IMR-90 (cell line): ENCODE results near the gene SIX2. TPM values are rescaled to one million over a fixed set of nuclear protein-coding genes. Genes with fewer than 3 reads are reported as not detected.

Experiments used
- ATAC-seq: fragments of 200-7000 bp; cut with Tn5 transposase; 2 replicates; pipeline ENCODE4 v1.9.1; 2020; ENCODE audit warnings: low read depth, mild to moderate bottlenecking, moderate library complexity
- BruUV-seq: library from RNA; stranded (reverse); fragments of 400-500 nt; replicated peaks from 2 replicates; lab custom pipeline; 2021; lab: Mats Ljungman, UMichigan
- CTCF ChIA-PET: fragments of 300-600 bp; formaldehyde crosslinking; extraction: SDS; loops from one replicate; lab custom pipeline; 2021; ENCODE audit warnings: antibody characterized with exemption; lab: Yijun Ruan, JAX
- POLR2A ChIA-PET: fragments of 300-600 bp; sonication (Branson Sonifier 250); formaldehyde crosslinking; loops from one replicate; lab custom pipeline; 2022; ENCODE audit warnings: antibody characterized with exemption; ENCODE audit not compliant: unreplicated experiment; lab: Charles Lee
- DNase-seq: peaks from one replicate; pipeline ENCODE4 v3.0.0; 2013
- H2AFZ ChIP-seq: replicated peaks from 2 replicates; pipeline ENCODE3; 2013; ENCODE audit warnings: low read length, mild to moderate bottlenecking; ENCODE audit not compliant: poor library complexity
- H2AK5ac ChIP-seq: 2 replicates; pipeline ENCODE4 v1.6.1; 2013; ENCODE audit warnings: low read depth, low read length, inconsistent platforms
- H2AK9ac ChIP-seq: replicated peaks from 2 replicates; pipeline ENCODE3; 2013; ENCODE audit warnings: mild to moderate bottlenecking, low read depth, low read length, moderate library complexity; ENCODE audit not compliant: poor library complexity
- H2BK120ac ChIP-seq: 2 replicates; pipeline ENCODE4 v1.6.1; 2013; ENCODE audit warnings: low read depth, low read length, inconsistent platforms
- H2BK15ac ChIP-seq: 3 replicates; pipeline ENCODE4 v1.6.1; 2013; ENCODE audit warnings: low read depth, low read length, inconsistent platforms
- H2BK20ac ChIP-seq: 2 replicates; pipeline ENCODE4 v1.6.1; 2013; ENCODE audit warnings: low read depth, mild to moderate bottlenecking, inconsistent platforms, low read length, moderate library complexity
- H2BK5ac ChIP-seq: 2 replicates; pipeline ENCODE4 v1.6.1; 2013; ENCODE audit warnings: mild to moderate bottlenecking, low read depth, low read length, inconsistent platforms; ENCODE audit not compliant: poor library complexity, severe bottlenecking
- H3K14ac ChIP-seq: replicated peaks from 2 replicates; pipeline ENCODE4 v1.6.1; 2013; ENCODE audit warnings: low read depth, low read length, inconsistent platforms
- H3K18ac ChIP-seq: 2 replicates; pipeline ENCODE4 v1.6.1; 2013; ENCODE audit warnings: low read depth, low read length, control low read depth
- H3K23ac ChIP-seq: 2 replicates; pipeline ENCODE4 v1.6.1; 2013; ENCODE audit warnings: low read depth, low read length, inconsistent platforms
- H3K27ac ChIP-seq: 2 replicates; pipeline ENCODE4 v1.5.1; 2013; ENCODE audit warnings: mild to moderate bottlenecking, control low read depth, low read length; ENCODE audit not compliant: insufficient read depth
- H3K27me3 ChIP-seq: 2 replicates; pipeline ENCODE4 v1.6.1; 2013; ENCODE audit warnings: low read length; ENCODE audit not compliant: control insufficient read depth, insufficient read depth
- H3K36me3 ChIP-seq: 2 replicates; pipeline ENCODE4 v1.6.1; 2013; ENCODE audit warnings: low read length, mixed read lengths; ENCODE audit not compliant: control insufficient read depth, insufficient read depth
- H3K4ac ChIP-seq: 2 replicates; pipeline ENCODE4 v1.6.1; 2013; ENCODE audit warnings: low read depth, low read length, inconsistent platforms
- H3K4me1 ChIP-seq: 2 replicates; pipeline ENCODE4 v1.6.1; 2013; ENCODE audit warnings: low read length, mixed read lengths; ENCODE audit not compliant: control insufficient read depth, insufficient read depth
- H3K4me2 ChIP-seq: 2 replicates; pipeline ENCODE4 v1.6.1; 2013; ENCODE audit warnings: low read depth, mild to moderate bottlenecking, control low read depth, low read length, moderate library complexity
- H3K4me3 ChIP-seq: 2 replicates; pipeline ENCODE4 v1.5.1; 2013; ENCODE audit warnings: low read depth, mild to moderate bottlenecking, control low read depth, low read length, moderate library complexity; ENCODE audit not compliant: insufficient read depth
- H3K56ac ChIP-seq: 2 replicates; pipeline ENCODE4 v1.6.1; 2013; ENCODE audit warnings: low read length, inconsistent platforms; ENCODE audit not compliant: insufficient read depth; ENCODE audit errors: extremely low read depth
- H3K79me1 ChIP-seq, 2 experiments: 2 replicates each; pipeline ENCODE4 v1.6.1; 2013; ENCODE audit warnings: low read length in 2 of 2, inconsistent platforms in 1 of 2, low read depth in 1 of 2
- H3K9ac ChIP-seq: 2 replicates; pipeline ENCODE4 v1.6.1; 2013; ENCODE audit warnings: low read depth, low read length, control low read depth
- H3K9me1 ChIP-seq: 2 replicates; pipeline ENCODE4 v1.6.1; 2013; ENCODE audit warnings: low read length, inconsistent platforms; ENCODE audit not compliant: insufficient read depth
- H3K9me3 ChIP-seq: 2 replicates; pipeline ENCODE4 v1.6.1; 2013; ENCODE audit warnings: low read length; ENCODE audit not compliant: control insufficient read depth, insufficient read depth
- H4K20me1 ChIP-seq: 2 replicates; pipeline ENCODE4 v1.6.1; 2013; ENCODE audit warnings: low read length, inconsistent platforms; ENCODE audit not compliant: insufficient read depth
- H4K5ac ChIP-seq: 2 replicates; pipeline ENCODE4 v1.6.1; 2013; ENCODE audit warnings: mild to moderate bottlenecking, low read depth, low read length, control low read depth
- H4K8ac ChIP-seq, 2 experiments: 2 replicates each; pipeline ENCODE4 v1.6.1; 2013; ENCODE audit warnings: low read depth in 2 of 2, low read length in 2 of 2, control low read depth in 1 of 2, inconsistent platforms in 1 of 2
- H4K91ac ChIP-seq: 2 replicates; pipeline ENCODE4 v1.6.1; 2013; ENCODE audit warnings: low read depth, low read length, inconsistent platforms; ENCODE audit not compliant: insufficient read depth
- BHLHE40 ChIP-seq: fragments of 150-350 bp; IDR thresholded peaks from 2 replicates; pipeline ENCODE4 v1.6.1; 2016; ENCODE audit warnings: mild to moderate bottlenecking, low read depth, low read length
- CEBPB ChIP-seq: IDR thresholded peaks from 2 replicates; pipeline ENCODE4 v1.6.1; 2012; ENCODE audit warnings: low read depth, low read length, improper control_type of control experiment
- CHD1 ChIP-seq: IDR thresholded peaks from 2 replicates; pipeline ENCODE4 v1.6.1; 2012; ENCODE audit warnings: low read depth, low read length, improper control_type of control experiment
- FOS ChIP-seq: fragments of 150-350 bp; IDR thresholded peaks from 2 replicates; pipeline ENCODE4 v1.6.1; 2016; ENCODE audit warnings: low read depth, low read length
- MXI1 ChIP-seq: IDR thresholded peaks from 2 replicates; pipeline ENCODE4 v1.6.1; 2012; ENCODE audit warnings: low read depth, mild to moderate bottlenecking, low read length, moderate library complexity, borderline replicate concordance
- POLR2A ChIP-seq: IDR thresholded peaks from 2 replicates; pipeline ENCODE4 v1.6.1; 2012; ENCODE audit warnings: mild to moderate bottlenecking, low read depth, low read length
- RAD21 ChIP-seq: IDR thresholded peaks from 2 replicates; pipeline ENCODE4 v1.6.1; 2012; ENCODE audit warnings: low read length, improper control_type of control experiment
- RCOR1 ChIP-seq: IDR thresholded peaks from 2 replicates; pipeline ENCODE4 v1.6.1; 2012; ENCODE audit warnings: mild to moderate bottlenecking, low read length, improper control_type of control experiment; ENCODE audit not compliant: insufficient replicate concordance
- USF2 ChIP-seq: fragments of 150-350 bp; IDR thresholded peaks from 2 replicates; pipeline ENCODE4 v1.6.1; 2017; ENCODE audit warnings: mild to moderate bottlenecking, antibody characterized with exemption, low read length, low read depth
- WGBS, 2 experiments: methylation state at CpG; one replicate each; pipeline versions ENCODE4 v1.1.5 to v1.1.7; 2013; ENCODE audit warnings: missing lambda C conversion rate in 2 of 2; ENCODE audit not compliant: insufficient read length in 1 of 2; ENCODE audit errors: extremely low coverage in 2 of 2; 5-methylcytosine and 5-hydroxymethylcytosine counted together
- dilution Hi-C: fragments of 300-500 bp; cut with HindIII; formaldehyde crosslinking; loops from one replicate; pipeline ENCODE4 v1.14.3; 2018; ENCODE audit warnings: low sequenced_read_pairs; ENCODE audit not compliant: unreplicated experiment
- in situ Hi-C: fragments of 300-500 bp; cut with MboI; formaldehyde crosslinking; loops from 3 replicates; pipeline ENCODE4 v1.14.3; 2019; ENCODE audit warnings: low sequenced_read_pairs, inconsistent platforms, mixed read lengths
- intact Hi-C: fragments of 100-400 bp; cut with micrococcal nuclease; formaldehyde crosslinking; loops from 2 replicates; pipeline ENCODE4 v1.10.0; 2022
- polyA plus RNA-seq, 3 experiments: library from polyadenylated mRNA; depleted of rRNA; stranded (reverse); fragments of >200 nt; gene quantifications; 2 replicates each; pipeline ENCODE4 v1.2.3, GENCODE V29; 2012; ENCODE audit warnings: low replicate concordance in 1 of 3
- total RNA-seq: library from RNA; depleted of rRNA; stranded (reverse); fragments of >200 nt; gene quantifications from 2 replicates; pipeline ENCODE4 v1.2.3, GENCODE V29; 2012
- TF ChIP-seq, protein P1 (sequence below): conservative IDR thresholded peaks from 2 replicates; pipeline ENCODE4 v1.5.1; 2012; ENCODE audit warnings: mild to moderate bottlenecking, low read depth, low read length, improper control_type of control experiment

Gene SIX2
- total and polyA plus RNA-seq, 2 of the 4 experiments (the other 2 are of a cell fraction), result not detected

- Histone ChIP-seq H4K91ac (no peak overlapping the region), H3K27me3 (peaks cover 36% of the 10 kb centered on the region), H3K36me3 (no peaks in the 10 kb centered on the region), H2BK15ac (no peak overlapping the region), H3K4me3 (no peak overlapping the region), H2AK9ac (no peak overlapping the region), H2BK5ac (no peak overlapping the region), H3K9ac (no peak overlapping the region), H3K4ac (no peak overlapping the region), H3K14ac (no peak overlapping the region), H3K4me1 (no peaks in the 10 kb centered on the region), H3K9me1 (no peaks in the 10 kb centered on the region), H2AFZ (no peak overlapping the region), H3K23ac (no peak overlapping the region), H3K4me2 (no peak overlapping the region), H2AK5ac (no peak overlapping the region), H3K56ac (no peak overlapping the region), H2BK20ac (no peak overlapping the region), H3K79me1 (no peaks in the 10 kb centered on the region), H2BK120ac (no peak overlapping the region), H3K9me3 (no peaks in the 10 kb centered on the region), H3K18ac (no peak overlapping the region), H3K27ac (no peak overlapping the region), H4K5ac (no peak overlapping the region), H4K20me1 (no peaks in the 10 kb centered on the region), H4K8ac (no peak overlapping the region)
- ChIA-PET CTCF (interaction anchor here (0.7 kb wide), 1 partner anchor 131 kb away, joined by 3 read pairs; no protein-coding TSS in a partner anchor), POLR2A (no interaction called here)
- WGBS, 2 experiments, result 20% methylated on average over 1 of the region's 2 CpGs; no CpG with 5 or more reads in 1 of the 2 experiments
- in situ Hi-C loops (no loop called here), dilution Hi-C loops (no loop called here), intact Hi-C loops (loop anchor here (10.0 kb wide), 1 partner anchor 52 kb away; no protein-coding TSS in a partner anchor)
- DNase-seq (no peak), ATAC-seq (no peak)
- no TSS peak for BruUV-seq
- TF ChIP-seq FOS (no peak), CEBPB (no peak), BHLHE40 (no peak), RCOR1 (no peak), RAD21 (no peak), POLR2A (no peak), CHD1 (no peak), USF2 (no peak), MXI1 (no peak)
- TF ChIP-seq, protein P1, sequence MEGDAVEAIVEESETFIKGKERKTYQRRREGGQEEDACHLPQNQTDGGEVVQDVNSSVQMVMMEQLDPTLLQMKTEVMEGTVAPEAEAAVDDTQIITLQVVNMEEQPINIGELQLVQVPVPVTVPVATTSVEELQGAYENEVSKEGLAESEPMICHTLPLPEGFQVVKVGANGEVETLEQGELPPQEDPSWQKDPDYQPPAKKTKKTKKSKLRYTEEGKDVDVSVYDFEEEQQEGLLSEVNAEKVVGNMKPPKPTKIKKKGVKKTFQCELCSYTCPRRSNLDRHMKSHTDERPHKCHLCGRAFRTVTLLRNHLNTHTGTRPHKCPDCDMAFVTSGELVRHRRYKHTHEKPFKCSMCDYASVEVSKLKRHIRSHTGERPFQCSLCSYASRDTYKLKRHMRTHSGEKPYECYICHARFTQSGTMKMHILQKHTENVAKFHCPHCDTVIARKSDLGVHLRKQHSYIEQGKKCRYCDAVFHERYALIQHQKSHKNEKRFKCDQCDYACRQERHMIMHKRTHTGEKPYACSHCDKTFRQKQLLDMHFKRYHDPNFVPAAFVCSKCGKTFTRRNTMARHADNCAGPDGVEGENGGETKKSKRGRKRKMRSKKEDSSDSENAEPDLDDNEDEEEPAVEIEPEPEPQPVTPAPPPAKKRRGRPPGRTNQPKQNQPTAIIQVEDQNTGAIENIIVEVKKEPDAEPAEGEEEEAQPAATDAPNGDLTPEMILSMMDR, result no peak
These were observed 33.1 kb upstream of the SIX2 start for GRCh38 chr2:45042401-45042800.
